PC-9 (cell line): ENCODE data around the gene ABCG5. TPM values are rescaled to one million over a fixed set of nuclear protein-coding genes. Genes with fewer than 3 reads are reported as not detected.

Source experiments
- BruUV-seq: library from RNA; stranded (reverse); fragments of 400-500 nt; replicated peaks from 2 replicates; lab custom pipeline; 2021; lab: Mats Ljungman, UMichigan
- CTCF ChIA-PET: fragments of 300-600 bp; sonication (Branson Sonifier 250); formaldehyde crosslinking; loops from one replicate; lab custom pipeline; 2022; ENCODE audit warnings: antibody characterized with exemption; lab: Charles Lee
- POLR2A ChIA-PET: fragments of 300-600 bp; sonication (Branson Sonifier 250); formaldehyde crosslinking; loops from one replicate; lab custom pipeline; 2022; ENCODE audit warnings: antibody characterized with exemption; ENCODE audit not compliant: unreplicated experiment; lab: Charles Lee
- DNase-seq, 2 experiments: peaks; one replicate each; pipeline versions ENCODE4 v3.0.0 to v3.0.0-alpha.2; 2015 to 2022; ENCODE audit warnings: mixed read lengths in 1 of 2
- H2AFZ ChIP-seq: fragments of 200-600 bp; sonication (generic); 2 replicates; pipeline ENCODE4 v1.8.1; 2017; ENCODE audit warnings: antibody characterized with exemption
- H3F3A ChIP-seq: fragments of 200-600 bp; sonication (generic); 2 replicates; pipeline ENCODE4 v1.8.1; 2017; ENCODE audit warnings: antibody characterized with exemption, mild to moderate bottlenecking, low read depth; ENCODE audit not compliant: insufficient read depth
- H3K27ac ChIP-seq: fragments of 200-600 bp; sonication (generic); 2 replicates; pipeline ENCODE4 v1.6.1; 2016; ENCODE audit warnings: mixed run types
- H3K27me3 ChIP-seq: fragments of 200-600 bp; sonication (generic); 2 replicates; pipeline ENCODE4 v1.6.1; 2016; ENCODE audit warnings: low read depth, mixed run types; ENCODE audit not compliant: insufficient read depth
- H3K36me3 ChIP-seq: fragments of 200-600 bp; sonication (generic); 2 replicates; pipeline ENCODE4 v1.6.1; 2016; ENCODE audit warnings: low read depth, mixed run types
- H3K4me1 ChIP-seq: fragments of 200-600 bp; sonication (generic); replicated peaks from 2 replicates; pipeline ENCODE4 v1.6.1; 2016; ENCODE audit warnings: mixed run types; ENCODE audit not compliant: insufficient read depth
- H3K4me2 ChIP-seq: fragments of 200-600 bp; sonication (generic); 2 replicates; pipeline ENCODE4 v1.6.1; 2017; ENCODE audit warnings: mixed run types
- H3K4me3 ChIP-seq: fragments of 200-600 bp; sonication (generic); 2 replicates; pipeline ENCODE4 v1.6.1; 2016; ENCODE audit warnings: mixed run types
- H3K79me2 ChIP-seq: fragments of 200-600 bp; sonication (generic); 2 replicates; pipeline ENCODE4 v1.6.1; 2017; ENCODE audit warnings: low read depth, mixed run types
- H3K9me2 ChIP-seq: fragments of 200-600 bp; sonication (generic); 2 replicates; pipeline ENCODE4 v1.8.1; 2017; ENCODE audit warnings: mild to moderate bottlenecking; ENCODE audit not compliant: insufficient read depth
- H3K9me3 ChIP-seq: fragments of 200-600 bp; sonication (generic); 2 replicates; pipeline ENCODE4 v1.8.1; 2016; ENCODE audit warnings: low read depth; ENCODE audit not compliant: insufficient read depth
- H4K20me1 ChIP-seq: fragments of 200-600 bp; sonication (generic); 2 replicates; pipeline ENCODE4 v1.8.1; 2017; ENCODE audit not compliant: insufficient read depth
- EZH2 ChIP-seq: fragments of 200-600 bp; sonication (generic); IDR thresholded peaks from 2 replicates; pipeline ENCODE4 v1.8.0; 2017; ENCODE audit warnings: antibody characterized with exemption, low read depth
- intact Hi-C: fragments of 100-400 bp; cut with micrococcal nuclease; formaldehyde crosslinking; loops from one replicate; pipeline ENCODE4 v1.10.0; 2022; ENCODE audit not compliant: unreplicated experiment
- total RNA-seq: library from RNA; stranded (reverse); gene quantifications from 2 replicates; pipeline ENCODE4 v1.2.3, GENCODE V29; 2021
- TF ChIP-seq, protein P1 (sequence below): fragments of 200-600 bp; sonication (generic); conservative IDR thresholded peaks from 2 replicates; pipeline ENCODE4 v1.6.1; 2017; ENCODE audit warnings: mixed run types, antibody characterized with exemption, mild to moderate bottlenecking, moderate library complexity

Gene ABCG5
- total RNA-seq, 1 experiment from 2014 or later, result not detected

DNA sequence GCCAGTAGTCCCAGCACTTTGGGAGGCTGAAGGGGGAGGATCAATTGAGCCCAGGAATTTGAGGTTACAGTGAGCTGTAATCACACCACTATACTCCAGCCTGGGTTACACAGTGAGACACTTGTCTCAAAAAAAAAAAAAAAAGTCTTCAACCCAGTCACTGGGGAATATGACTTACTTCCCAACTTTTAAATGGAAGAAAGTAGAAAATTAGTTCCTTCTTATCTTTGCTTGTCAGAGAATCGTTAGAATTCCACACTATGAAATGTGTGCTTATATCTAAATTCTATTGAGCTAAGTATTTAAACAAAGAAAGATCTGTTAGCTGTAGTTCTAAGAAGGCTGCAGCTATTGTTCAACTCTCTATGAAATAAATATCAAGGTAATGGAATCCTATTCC lies 42.4 kb downstream of the ABCG5 start:
- DNase-seq, result no peak
- Histone ChIP-seq H3K4me2 (no peak overlapping the region), H3K9me2 (no peaks in the 10 kb centered on the region), H4K20me1 (no peaks in the 10 kb centered on the region), H3K79me2 (no peaks in the 10 kb centered on the region), H3K27me3 (no peaks in the 10 kb centered on the region), H3K9me3 (no peaks in the 10 kb centered on the region), H3K4me3 (no peak overlapping the region), H3K36me3 (0 out of 2 replicates have a peak, but pooled peaks cover 3% of the 10 kb centered on the region), H3K4me1 (no peaks in the 10 kb centered on the region), H3F3A (no peaks in the 10 kb centered on the region), H2AFZ (no peak overlapping the region), H3K27ac (no peak overlapping the region)
- TF ChIP-seq, protein P1, sequence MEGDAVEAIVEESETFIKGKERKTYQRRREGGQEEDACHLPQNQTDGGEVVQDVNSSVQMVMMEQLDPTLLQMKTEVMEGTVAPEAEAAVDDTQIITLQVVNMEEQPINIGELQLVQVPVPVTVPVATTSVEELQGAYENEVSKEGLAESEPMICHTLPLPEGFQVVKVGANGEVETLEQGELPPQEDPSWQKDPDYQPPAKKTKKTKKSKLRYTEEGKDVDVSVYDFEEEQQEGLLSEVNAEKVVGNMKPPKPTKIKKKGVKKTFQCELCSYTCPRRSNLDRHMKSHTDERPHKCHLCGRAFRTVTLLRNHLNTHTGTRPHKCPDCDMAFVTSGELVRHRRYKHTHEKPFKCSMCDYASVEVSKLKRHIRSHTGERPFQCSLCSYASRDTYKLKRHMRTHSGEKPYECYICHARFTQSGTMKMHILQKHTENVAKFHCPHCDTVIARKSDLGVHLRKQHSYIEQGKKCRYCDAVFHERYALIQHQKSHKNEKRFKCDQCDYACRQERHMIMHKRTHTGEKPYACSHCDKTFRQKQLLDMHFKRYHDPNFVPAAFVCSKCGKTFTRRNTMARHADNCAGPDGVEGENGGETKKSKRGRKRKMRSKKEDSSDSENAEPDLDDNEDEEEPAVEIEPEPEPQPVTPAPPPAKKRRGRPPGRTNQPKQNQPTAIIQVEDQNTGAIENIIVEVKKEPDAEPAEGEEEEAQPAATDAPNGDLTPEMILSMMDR, result no peak
- TF ChIP-seq EZH2, result no peak
- CTCF ChIA-PET, result no interaction called here
- no TSS peak for BruUV-seq
- intact Hi-C loops, result loop anchor here (10.0 kb wide), 1 partner anchor 181 kb away; no protein-coding TSS in a partner anchor
- POLR2A ChIA-PET, result no interaction called here

DNA sequence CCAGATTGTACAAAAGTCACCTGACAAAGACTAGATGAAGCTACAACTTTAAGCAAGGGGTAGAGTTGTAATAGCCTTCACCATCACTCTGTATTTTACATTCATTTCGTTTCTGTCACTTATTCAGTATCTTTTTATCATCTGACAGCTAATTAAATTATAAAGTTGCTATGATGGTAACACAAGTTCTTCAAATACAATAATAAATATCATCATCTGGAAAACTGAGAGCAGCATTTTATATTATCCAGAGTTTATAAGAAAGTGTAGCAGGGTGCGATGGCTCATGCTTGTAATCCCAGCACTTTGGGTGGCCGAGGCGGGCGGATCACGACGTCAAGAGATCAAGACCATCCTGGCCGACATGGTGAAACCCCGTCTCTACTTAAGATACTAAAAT lies 43.7 kb downstream of the ABCG5 start:
- Histone ChIP-seq H3K36me3 (0 out of 2 replicates have a peak, but pooled peaks cover 3% of the 10 kb centered on the region), H3K9me3 (no peaks in the 10 kb centered on the region), H2AFZ (no peak overlapping the region), H4K20me1 (no peaks in the 10 kb centered on the region), H3K27me3 (no peaks in the 10 kb centered on the region), H3F3A (no peaks in the 10 kb centered on the region), H3K4me3 (no peak overlapping the region), H3K27ac (no peak overlapping the region), H3K4me2 (no peak overlapping the region), H3K9me2 (no peaks in the 10 kb centered on the region), H3K79me2 (no peaks in the 10 kb centered on the region), H3K4me1 (no peaks in the 10 kb centered on the region)
- ChIA-PET POLR2A (no interaction called here), CTCF (interaction anchor here (0.6 kb wide), 1 partner anchor 94 kb away, joined by 5 read pairs; no protein-coding TSS in a partner anchor)
- intact Hi-C loops, result loop anchor here (10.0 kb wide), 1 partner anchor 180 kb away; no protein-coding TSS in a partner anchor
- TF ChIP-seq, protein P1, result no peak
- no peak for TF ChIP-seq EZH2
- BruUV-seq, result no TSS peak
- DNase-seq, result no peak

DNA sequence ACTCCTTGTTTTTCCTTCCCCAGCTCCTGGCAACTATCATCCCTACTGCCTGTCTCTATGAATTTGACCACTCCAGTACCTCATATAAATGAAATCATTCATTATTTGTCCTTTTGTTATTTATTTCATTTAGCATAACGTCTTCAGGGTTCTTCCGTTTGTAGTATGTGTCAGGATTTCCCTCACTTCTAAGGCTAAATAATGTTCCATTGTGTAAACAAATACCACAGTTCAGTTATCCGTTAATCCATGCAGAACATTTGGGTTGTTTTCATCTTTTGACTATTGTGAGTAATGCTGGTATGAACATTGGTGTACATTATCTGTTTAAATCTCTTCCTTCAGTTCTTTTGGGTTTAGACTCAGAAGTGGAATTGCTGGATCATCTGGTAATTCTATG lies 46.0 kb downstream of the ABCG5 start:
- BruUV-seq, result no TSS peak
- DNase-seq, result no peak
- no peaks in the 10 kb centered on the region for H4K20me1 ChIP-seq
- no peak overlapping the region for H3K4me2 ChIP-seq
- H3K4me1 ChIP-seq, result no peaks in the 10 kb centered on the region
- ChIA-PET POLR2A (no interaction called here), CTCF (no interaction called here)
- intact Hi-C loops, result loop anchor here (10.0 kb wide), 1 partner anchor 178 kb away; no protein-coding TSS in a partner anchor
- no peak overlapping the region for H2AFZ ChIP-seq
- H3K27ac ChIP-seq, result no peak overlapping the region
- no peaks in the 10 kb centered on the region for H3K9me3 ChIP-seq
- no peaks in the 10 kb centered on the region for H3F3A ChIP-seq
- no peaks in the 10 kb centered on the region for H3K79me2 ChIP-seq
- H3K36me3 ChIP-seq, result 0 out of 2 replicates have a peak, but pooled peaks cover 3% of the 10 kb centered on the region
- H3K9me2 ChIP-seq, result no peaks in the 10 kb centered on the region
- no peak for TF ChIP-seq EZH2
- TF ChIP-seq, protein P1, result no peak
- no peak overlapping the region for H3K4me3 ChIP-seq
- no peaks in the 10 kb centered on the region for H3K27me3 ChIP-seq
